SK-N-SH (cell line): ENCODE measurements around the gene BCAN.

ENCODE experiments used
- EP300 ChIP-seq, 2 experiments: IDR thresholded peaks; 2 replicates each; pipeline versions ENCODE4 v1.4.0 to v1.6.1; 2012; ENCODE audit warnings: borderline replicate concordance in 1 of 2, low read depth in 1 of 2, low read length in 1 of 2
- EZH2phosphoT487 ChIP-seq: fragments of 200-600 bp; sonication (generic); IDR thresholded peaks from 2 replicates; pipeline ENCODE4 v1.6.1; 2017; ENCODE audit warnings: low read depth, mixed run types, mild to moderate bottlenecking, antibody characterized with exemption, moderate library complexity, borderline replicate concordance
- NRF1 ChIP-seq: IDR thresholded peaks from 2 replicates; pipeline ENCODE4 v1.6.1; 2012; ENCODE audit warnings: low read depth, mild to moderate bottlenecking, low read length
- TAF1 ChIP-seq: IDR thresholded peaks from 2 replicates; pipeline ENCODE4 v1.6.1; 2012; ENCODE audit warnings: low read depth, mild to moderate bottlenecking, low read length, moderate library complexity, borderline replicate concordance
- TF ChIP-seq, protein P1 (sequence below): fragments of 200-600 bp; sonication (generic); IDR thresholded peaks from 2 replicates; pipeline ENCODE4 v1.6.1; 2017; ENCODE audit warnings: antibody characterized with exemption, mild to moderate bottlenecking, moderate library complexity
- TF ChIP-seq, protein P2 (sequence below): fragments of 150-350 bp; IDR thresholded peaks from 2 replicates; pipeline ENCODE4 v1.6.1; 2017; ENCODE audit warnings: antibody characterized with exemption, low read length, low read depth, borderline replicate concordance

DNA sequence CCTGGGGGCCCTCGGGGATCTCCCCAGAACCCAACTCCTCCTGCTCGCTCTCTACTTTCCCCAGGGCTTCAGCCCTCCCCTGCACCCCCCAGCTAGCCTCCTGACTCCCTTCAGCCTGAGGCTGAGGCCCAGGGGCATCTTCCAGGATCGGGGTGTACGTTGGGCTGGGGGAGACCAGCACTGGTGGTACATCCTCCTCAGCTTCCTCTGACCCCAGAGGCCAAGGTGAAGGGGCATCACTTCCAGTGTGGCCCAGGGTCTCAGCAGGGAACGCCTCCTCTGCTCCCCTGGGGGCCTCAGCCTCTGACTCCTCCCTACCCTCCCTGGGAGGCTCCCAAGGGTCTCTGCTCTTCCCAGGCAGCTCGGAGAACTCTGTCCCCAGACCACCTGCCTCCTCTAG lies 28.4 kb downstream of the BCAN start:
- no peak for TF ChIP-seq TAF1
- TF ChIP-seq, protein P1, sequence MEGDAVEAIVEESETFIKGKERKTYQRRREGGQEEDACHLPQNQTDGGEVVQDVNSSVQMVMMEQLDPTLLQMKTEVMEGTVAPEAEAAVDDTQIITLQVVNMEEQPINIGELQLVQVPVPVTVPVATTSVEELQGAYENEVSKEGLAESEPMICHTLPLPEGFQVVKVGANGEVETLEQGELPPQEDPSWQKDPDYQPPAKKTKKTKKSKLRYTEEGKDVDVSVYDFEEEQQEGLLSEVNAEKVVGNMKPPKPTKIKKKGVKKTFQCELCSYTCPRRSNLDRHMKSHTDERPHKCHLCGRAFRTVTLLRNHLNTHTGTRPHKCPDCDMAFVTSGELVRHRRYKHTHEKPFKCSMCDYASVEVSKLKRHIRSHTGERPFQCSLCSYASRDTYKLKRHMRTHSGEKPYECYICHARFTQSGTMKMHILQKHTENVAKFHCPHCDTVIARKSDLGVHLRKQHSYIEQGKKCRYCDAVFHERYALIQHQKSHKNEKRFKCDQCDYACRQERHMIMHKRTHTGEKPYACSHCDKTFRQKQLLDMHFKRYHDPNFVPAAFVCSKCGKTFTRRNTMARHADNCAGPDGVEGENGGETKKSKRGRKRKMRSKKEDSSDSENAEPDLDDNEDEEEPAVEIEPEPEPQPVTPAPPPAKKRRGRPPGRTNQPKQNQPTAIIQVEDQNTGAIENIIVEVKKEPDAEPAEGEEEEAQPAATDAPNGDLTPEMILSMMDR, result no peak
- TF ChIP-seq EZH2phosphoT487, result no peak
- no peak for TF ChIP-seq EP300 (IDR thresholded peaks at IDR 0.05; ENCODE audit: borderline replicate concordance in 1 of 2, low read depth in 1 of 2, low read length in 1 of 2)
- no peak for TF ChIP-seq NRF1
- TF ChIP-seq, protein P2, sequence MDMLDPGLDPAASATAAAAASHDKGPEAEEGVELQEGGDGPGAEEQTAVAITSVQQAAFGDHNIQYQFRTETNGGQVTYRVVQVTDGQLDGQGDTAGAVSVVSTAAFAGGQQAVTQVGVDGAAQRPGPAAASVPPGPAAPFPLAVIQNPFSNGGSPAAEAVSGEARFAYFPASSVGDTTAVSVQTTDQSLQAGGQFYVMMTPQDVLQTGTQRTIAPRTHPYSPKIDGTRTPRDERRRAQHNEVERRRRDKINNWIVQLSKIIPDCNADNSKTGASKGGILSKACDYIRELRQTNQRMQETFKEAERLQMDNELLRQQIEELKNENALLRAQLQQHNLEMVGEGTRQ, result no peak
